Loucy (cell line): ENCODE measurements around the gene PLXNA4.

Source experiments
- H2AFZ ChIP-seq: fragments of 200-600 bp; sonication (generic); 2 replicates; pipeline ENCODE4 v1.6.0; 2016; ENCODE audit warnings: antibody characterized with exemption, mild to moderate bottlenecking, low read length, moderate library complexity
- H3F3A ChIP-seq: fragments of 200-600 bp; 2 replicates; pipeline ENCODE4 v1.6.0; 2016; ENCODE audit warnings: antibody characterized with exemption, low read depth, mild to moderate bottlenecking
- H3K27me3 ChIP-seq: fragments of 200-600 bp; sonication (generic); 2 replicates; pipeline ENCODE4 v1.6.1; 2014; ENCODE audit warnings: low read length, mild to moderate bottlenecking; ENCODE audit not compliant: insufficient read depth, poor library complexity, severe bottlenecking
- H3K36me3 ChIP-seq: fragments of 200-600 bp; sonication (generic); 2 replicates; pipeline ENCODE4 v1.6.1; 2016; ENCODE audit warnings: low read length; ENCODE audit not compliant: insufficient read depth
- H3K4me1 ChIP-seq: fragments of 200-600 bp; sonication (generic); 2 replicates; pipeline ENCODE4 v1.5.1; 2014; ENCODE audit warnings: low read length, mild to moderate bottlenecking; ENCODE audit not compliant: insufficient read depth, poor library complexity, severe bottlenecking
- H3K4me2 ChIP-seq: fragments of 200-600 bp; sonication (generic); 2 replicates; pipeline ENCODE4 v1.6.0; 2014; ENCODE audit warnings: antibody characterized with exemption, low read length, low read depth, mild to moderate bottlenecking; ENCODE audit not compliant: poor library complexity, severe bottlenecking
- H3K4me3 ChIP-seq: fragments of 200-600 bp; sonication (generic); 2 replicates; pipeline ENCODE4 v1.5.1; 2014; ENCODE audit warnings: low read length, mild to moderate bottlenecking, mixed read lengths; ENCODE audit not compliant: poor library complexity, severe bottlenecking
- H3K79me2 ChIP-seq: fragments of 200-600 bp; sonication (generic); 2 replicates; pipeline ENCODE4 v1.6.1; 2014; ENCODE audit warnings: low read length; ENCODE audit not compliant: insufficient read depth
- H3K9ac ChIP-seq: fragments of 200-600 bp; sonication (generic); 2 replicates; pipeline ENCODE4 v1.6.0; 2014; ENCODE audit warnings: mild to moderate bottlenecking, low read depth, low read length, moderate library complexity; ENCODE audit not compliant: poor library complexity, severe bottlenecking
- H3K9me2 ChIP-seq: fragments of 200-600 bp; sonication (generic); replicated peaks from 2 replicates; pipeline ENCODE4 v1.6.1; 2016; ENCODE audit warnings: low read depth, low read length, mixed read lengths
- H3K9me3 ChIP-seq: fragments of 200-600 bp; sonication (generic); 2 replicates; pipeline ENCODE4 v1.6.1; 2014; ENCODE audit warnings: mild to moderate bottlenecking, antibody characterized with exemption, low read length, low read depth; ENCODE audit not compliant: insufficient read depth
- H4K20me1 ChIP-seq: fragments of 200-600 bp; sonication (generic); 2 replicates; pipeline ENCODE4 v1.6.0; 2014; ENCODE audit warnings: antibody characterized with exemption, low read length, mild to moderate bottlenecking; ENCODE audit not compliant: insufficient read depth, poor library complexity, severe bottlenecking
- CTCF ChIP-seq: fragments of 200-600 bp; sonication (generic); conservative IDR thresholded peaks from 2 replicates; pipeline ENCODE4 v1.5.1; 2014; ENCODE audit warnings: mild to moderate bottlenecking, antibody characterized with exemption, low read length
- EZH2phosphoT487 ChIP-seq: fragments of 200-600 bp; IDR thresholded peaks from 2 replicates; pipeline ENCODE4 v1.6.1; 2018; ENCODE audit warnings: antibody characterized with exemption, mild to moderate bottlenecking, moderate library complexity, borderline replicate concordance

PLXNA4 gene

GRCh38 chr7:132181946-132182685 is 394.2 kb downstream of the PLXNA4 start:
- Histone ChIP-seq H3K4me1 (no peaks in the 10 kb centered on the region), H3K36me3 (no peaks in the 10 kb centered on the region), H2AFZ (no peak overlapping the region), H3K79me2 (no peaks in the 10 kb centered on the region), H4K20me1 (no peaks in the 10 kb centered on the region), H3K9me2 (no peaks in the 10 kb centered on the region), H3K9me3 (no peaks in the 10 kb centered on the region; the same call in 1 of the 2 replicates), H3K27me3 (no peaks in the 10 kb centered on the region), H3K4me2 (no peak overlapping the region), H3F3A (no peaks in the 10 kb centered on the region), H3K9ac (no peak overlapping the region), H3K4me3 (no peak overlapping the region)
- TF ChIP-seq CTCF (no peak), EZH2phosphoT487 (no peak)

GRCh38 chr7:132181371-132181770 is 394.9 kb downstream of the PLXNA4 start:
- H3K27me3 ChIP-seq: no peaks in the 10 kb centered on the region
- TF ChIP-seq EZH2phosphoT487 (no peak), CTCF (no peak)
- no peak overlapping the region for H3K4me2 ChIP-seq
- H3K36me3 ChIP-seq: no peaks in the 10 kb centered on the region
- no peak overlapping the region for H3K4me3 ChIP-seq
- H3K9ac ChIP-seq: no peak overlapping the region
- H4K20me1 ChIP-seq: no peaks in the 10 kb centered on the region
- no peaks in the 10 kb centered on the region; the same call in 1 of the 2 replicates for H3K9me3 ChIP-seq
- no peaks in the 10 kb centered on the region for H3K9me2 ChIP-seq
- no peaks in the 10 kb centered on the region for H3K4me1 ChIP-seq
- no peaks in the 10 kb centered on the region for H3K79me2 ChIP-seq
- no peaks in the 10 kb centered on the region for H3F3A ChIP-seq
- H2AFZ ChIP-seq: no peak overlapping the region

- no peaks in the 10 kb centered on the region for H3K9me3 ChIP-seq
- no peaks in the 10 kb centered on the region for H3K27me3 ChIP-seq
- H3K4me3 ChIP-seq: no peak overlapping the region
- no peak overlapping the region for H3K9ac ChIP-seq
- H2AFZ ChIP-seq: no peak overlapping the region
- no peaks in the 10 kb centered on the region for H3K9me2 ChIP-seq
- no peaks in the 10 kb centered on the region for H3F3A ChIP-seq
- H3K4me1 ChIP-seq: no peaks in the 10 kb centered on the region
- no peaks in the 10 kb centered on the region for H3K79me2 ChIP-seq
- H3K36me3 ChIP-seq: no peaks in the 10 kb centered on the region
- H4K20me1 ChIP-seq: no peaks in the 10 kb centered on the region
- no peak overlapping the region for H3K4me2 ChIP-seq
- TF ChIP-seq EZH2phosphoT487: no peak
- no peak for TF ChIP-seq CTCF
Measured at GRCh38 chr7:132180481-132180880, 395.8 kb downstream of the PLXNA4 start.
